Right lobe of liver (tissue), 6 donors: ENCODE data around the gene KRT38. TPM values are rescaled to one million over a fixed set of nuclear protein-coding genes. Genes with fewer than 3 reads are reported as not detected.

Experiments used
- ATAC-seq, 4 donors: fragments of 200-7000 bp; cut with Tn5 transposase; one replicate each; pipeline ENCODE4 v1.9.1; 2020; ENCODE audit warnings: mild to moderate bottlenecking in 4 of 4, moderate library complexity in 4 of 4
- DNase-seq, 3 donors: peaks; one replicate each; pipeline ENCODE4 v3.0.0-alpha.2; 2020
- H3K27ac ChIP-seq, 3 donors: fragments of 200-600 bp; one replicate each; pipeline ENCODE4 v1.8.0; 2022
- H3K27me3 ChIP-seq, 2 donors: fragments of 200-600 bp; one replicate each; pipeline ENCODE4 v1.8.0; 2022
- H3K36me3 ChIP-seq, 4 donors: fragments of 200-600 bp; sonication (generic) in 1 of 4; one replicate each; pipeline versions ENCODE4 v1.5.1 to v1.8.0; 2017 to 2022; ENCODE audit warnings: control low read depth in 1 of 4
- H3K4me1 ChIP-seq, 4 donors: fragments of 200-600 bp; sonication (generic) in 1 of 4; one replicate each; pipeline versions ENCODE4 v1.5.1 to v1.8.0; 2017 to 2022; ENCODE audit warnings: control low read depth in 1 of 4
- H3K4me3 ChIP-seq, 3 donors: fragments of 200-600 bp; one replicate each; pipeline ENCODE4 v1.8.0; 2022
- H3K9me3 ChIP-seq, 4 donors: fragments of 200-600 bp; sonication (generic) in 1 of 4; one replicate each; pipeline versions ENCODE4 v1.5.1 to v1.8.0; 2017 to 2022; ENCODE audit warnings: control low read depth in 1 of 4
- POLR2A ChIP-seq: fragments of 450-650 bp; IDR thresholded peaks from one replicate; pipeline ENCODE4 v1.6.1; 2017; ENCODE audit warnings: antibody characterized with exemption, mild to moderate bottlenecking
- WGBS: methylation state at CpG from one replicate; pipeline ENCODE4 v1.1.6; 2018; ENCODE audit warnings: low coverage, low lambda C conversion rate; ENCODE audit not compliant: insufficient coverage; ENCODE audit errors: missing lambda C conversion rate; 5-methylcytosine and 5-hydroxymethylcytosine counted together
- intact Hi-C, 2 donors: fragments of 100-400 bp; cut with DNase I; formaldehyde crosslinking; loops; one replicate each; pipeline versions ENCODE4 v1.11.2 to v1.14.1; 2022
- total RNA-seq, 6 experiments: library from RNA; depleted of rRNA in 2 of 6; stranded (reverse); fragments of >200 nt in 2 of 6; fragmentation: NEBNext Ultra II Directional in 3 of 6; extraction: Animal tissue kit (Norgen Biotek cat#: 25700) in 3 of 6; gene quantifications; one replicate each; pipeline versions ENCODE4 v1.1.0 to v1.2.4, GENCODE V29; 2016 to 2023
- TF ChIP-seq, protein P1 (sequence below), 4 donors: fragments of 200-600 bp in 3 of 4; fragments of 450-650 bp in 1 of 4; IDR thresholded peaks; one replicate each; pipeline versions ENCODE4 v1.5.1 to v1.8.0; 2016 to 2022; ENCODE audit warnings: antibody characterized with exemption in 4 of 4, mild to moderate bottlenecking in 2 of 4
- donor health status: DM: no; HTN: yes; CAD: no.
- donor health status: DM: no; HTN: no; CAD: no.
- donor health status: DM: no; HTN: no; CAD: no.
- donor health status: DM: no; HTN: yes; CAD: no.
- donor health status: DM: no; HTN: yes; CAD: no.

KRT38 gene
- total RNA-seq, 6 experiments from 2014 or later = not detected

DNA sequence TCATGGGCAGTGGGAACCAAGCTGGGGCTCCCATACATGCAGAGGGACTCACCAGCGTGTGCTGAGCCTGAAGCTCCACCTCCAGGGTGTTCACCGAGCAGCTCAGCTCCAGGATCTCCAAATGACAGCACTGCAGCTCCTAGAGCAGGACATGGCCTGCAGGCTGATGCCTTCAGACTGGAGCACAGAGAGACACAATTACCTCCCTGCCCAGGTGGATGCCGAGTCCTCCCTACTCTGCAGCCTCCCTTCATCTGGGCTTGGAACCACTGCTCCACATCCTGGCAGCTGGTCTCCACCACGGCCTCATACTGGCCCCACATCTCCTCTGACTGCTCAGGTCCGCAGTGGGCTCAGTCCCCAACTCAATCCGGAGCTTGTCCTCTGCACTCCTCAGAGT is 8.2 kb upstream of the KRT38 start:
- no peaks in the 10 kb centered on the region for H3K4me1 ChIP-seq
- H3K9me3 ChIP-seq = no peaks in the 10 kb centered on the region
- no peak for TF ChIP-seq POLR2A
- TF ChIP-seq, protein P1, sequence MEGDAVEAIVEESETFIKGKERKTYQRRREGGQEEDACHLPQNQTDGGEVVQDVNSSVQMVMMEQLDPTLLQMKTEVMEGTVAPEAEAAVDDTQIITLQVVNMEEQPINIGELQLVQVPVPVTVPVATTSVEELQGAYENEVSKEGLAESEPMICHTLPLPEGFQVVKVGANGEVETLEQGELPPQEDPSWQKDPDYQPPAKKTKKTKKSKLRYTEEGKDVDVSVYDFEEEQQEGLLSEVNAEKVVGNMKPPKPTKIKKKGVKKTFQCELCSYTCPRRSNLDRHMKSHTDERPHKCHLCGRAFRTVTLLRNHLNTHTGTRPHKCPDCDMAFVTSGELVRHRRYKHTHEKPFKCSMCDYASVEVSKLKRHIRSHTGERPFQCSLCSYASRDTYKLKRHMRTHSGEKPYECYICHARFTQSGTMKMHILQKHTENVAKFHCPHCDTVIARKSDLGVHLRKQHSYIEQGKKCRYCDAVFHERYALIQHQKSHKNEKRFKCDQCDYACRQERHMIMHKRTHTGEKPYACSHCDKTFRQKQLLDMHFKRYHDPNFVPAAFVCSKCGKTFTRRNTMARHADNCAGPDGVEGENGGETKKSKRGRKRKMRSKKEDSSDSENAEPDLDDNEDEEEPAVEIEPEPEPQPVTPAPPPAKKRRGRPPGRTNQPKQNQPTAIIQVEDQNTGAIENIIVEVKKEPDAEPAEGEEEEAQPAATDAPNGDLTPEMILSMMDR (IDR thresholded peaks at IDR 0.05) = no peak
- WGBS = 79% methylated on average over 3 of the region's 6 CpGs
- intact Hi-C loops = no loop called here
- ATAC-seq (no peak), DNase-seq (no peak)
- H3K4me3 ChIP-seq = no peak overlapping the region
- no peak overlapping the region for H3K27ac ChIP-seq
- H3K27me3 ChIP-seq = no peaks in the 10 kb centered on the region
- no peaks in the 10 kb centered on the region for H3K36me3 ChIP-seq

DNA sequence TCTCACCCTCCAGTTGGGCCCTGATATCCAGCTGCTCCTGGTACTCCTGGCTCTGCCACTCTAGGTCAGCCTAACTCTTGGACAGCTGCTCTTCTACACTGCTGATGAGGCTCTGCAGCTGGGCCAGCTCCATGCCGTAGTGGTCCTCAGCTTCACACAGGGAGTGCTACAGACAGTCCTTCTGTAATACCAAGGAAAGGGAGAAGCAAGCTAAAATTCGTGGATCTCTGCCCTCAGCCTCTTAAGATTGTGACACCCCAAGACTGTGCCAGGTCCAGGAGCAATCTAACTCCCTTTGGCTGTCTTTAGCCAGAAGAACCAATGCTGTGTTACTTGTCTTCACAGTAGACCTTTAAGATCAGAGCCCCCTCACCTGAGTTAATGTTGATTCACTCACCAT is 7.7 kb upstream of the KRT38 start:
- H3K9me3 ChIP-seq = no peaks in the 10 kb centered on the region
- DNase-seq (no peak), ATAC-seq (no peak)
- no peaks in the 10 kb centered on the region for H3K27me3 ChIP-seq
- no peak for TF ChIP-seq POLR2A
- TF ChIP-seq, protein P1 (IDR thresholded peaks at IDR 0.05) = no peak
- intact Hi-C loops = no loop called here
- H3K36me3 ChIP-seq = no peaks in the 10 kb centered on the region
- H3K4me3 ChIP-seq = no peak overlapping the region
- WGBS = no CpG with 5 or more reads among the region's 2 CpGs
- no peaks in the 10 kb centered on the region for H3K4me1 ChIP-seq
- H3K27ac ChIP-seq = no peak overlapping the region

DNA sequence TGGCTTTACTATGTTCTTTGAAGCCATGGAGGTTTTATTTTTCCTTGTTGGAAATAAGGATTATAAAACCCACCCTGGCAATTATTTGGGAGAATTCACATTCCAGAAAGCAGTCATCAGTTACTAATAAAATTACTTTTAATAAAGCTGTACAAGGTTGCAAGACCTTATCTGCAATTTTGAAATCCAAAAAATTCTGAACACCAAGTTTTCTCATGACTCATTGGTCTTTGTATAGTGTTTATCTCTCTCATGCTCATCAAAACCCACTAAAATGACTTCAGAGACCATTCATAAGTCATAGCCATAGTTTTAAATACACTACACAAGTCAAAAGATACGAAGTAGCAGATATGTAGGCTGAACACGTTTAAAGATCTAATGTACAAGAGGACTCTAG is 6.0 kb upstream of the KRT38 start:
- 42% methylated on average over 2 of the region's 2 CpGs for WGBS
- H3K4me1 ChIP-seq = no peaks in the 10 kb centered on the region
- intact Hi-C loops = no loop called here
- H3K27ac ChIP-seq = no peak overlapping the region
- no peaks in the 10 kb centered on the region for H3K36me3 ChIP-seq
- DNase-seq = no peak
- TF ChIP-seq, protein P1 (IDR thresholded peaks at IDR 0.05) = no peak
- no peak for TF ChIP-seq POLR2A
- H3K27me3 ChIP-seq = no peaks in the 10 kb centered on the region
- ATAC-seq = no peak
- no peak overlapping the region for H3K4me3 ChIP-seq
- H3K9me3 ChIP-seq = no peaks in the 10 kb centered on the region

DNA sequence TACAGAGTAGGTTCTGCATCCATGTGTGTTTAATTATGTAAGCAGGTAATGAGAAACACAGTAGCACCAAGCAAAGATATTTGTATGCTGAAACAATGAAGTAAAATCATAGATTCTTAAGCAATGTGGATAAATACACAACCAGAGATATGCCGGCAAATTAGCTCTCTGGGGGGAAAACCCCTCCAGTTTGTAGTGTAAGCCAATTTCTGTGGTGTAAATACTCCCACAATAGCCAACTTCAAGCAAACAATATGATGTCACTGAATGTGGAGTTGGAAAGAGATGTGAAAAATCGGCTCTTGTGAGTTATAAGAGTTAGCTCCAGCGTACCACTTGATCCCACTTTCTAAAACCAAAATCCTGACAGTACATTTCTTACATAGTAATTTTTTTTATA is 3.9 kb upstream of the KRT38 start:
- no peak overlapping the region for H3K4me3 ChIP-seq
- 60% methylated on average over 3 of the region's 3 CpGs for WGBS
- no peaks in the 10 kb centered on the region for H3K4me1 ChIP-seq

More for the DNA sequence above, 3.9 kb upstream of the KRT38 start:
- ATAC-seq = no peak
- Histone ChIP-seq H3K9me3 (no peaks in the 10 kb centered on the region), H3K27ac (no peak overlapping the region), H3K27me3 (no peaks in the 10 kb centered on the region), H3K36me3 (no peaks in the 10 kb centered on the region)
- intact Hi-C loops = no loop called here
- TF ChIP-seq, protein P1 (IDR thresholded peaks at IDR 0.05) = no peak
- TF ChIP-seq POLR2A = no peak
- DNase-seq = no peak
